ENCODE data around the gene COL16A1.

The COL16A1 gene

GRCh38 chr1:31624731-31625514 lies 78.9 kb downstream of the COL16A1 start:
- H2AFZ ChIP-seq, result no peak overlapping the region
- H3K36me3 ChIP-seq (ENCODE audit: control insufficient read depth, insufficient read depth, low read length), result no peaks in the 10 kb centered on the region
- no peak overlapping the region for H3K4me2 ChIP-seq (ENCODE audit: low read length)
- H3K9ac ChIP-seq, result no peak overlapping the region
- no peaks in the 10 kb centered on the region for H3K4me1 ChIP-seq
- no peaks in the 10 kb centered on the region for H3K9me3 ChIP-seq (ENCODE audit: control insufficient read depth, low read length)
- no peaks in the 10 kb centered on the region for H3K79me2 ChIP-seq
- no peak overlapping the region for H3K4me3 ChIP-seq (ENCODE audit: low read depth, low read length)
- TF ChIP-seq, protein P1, sequence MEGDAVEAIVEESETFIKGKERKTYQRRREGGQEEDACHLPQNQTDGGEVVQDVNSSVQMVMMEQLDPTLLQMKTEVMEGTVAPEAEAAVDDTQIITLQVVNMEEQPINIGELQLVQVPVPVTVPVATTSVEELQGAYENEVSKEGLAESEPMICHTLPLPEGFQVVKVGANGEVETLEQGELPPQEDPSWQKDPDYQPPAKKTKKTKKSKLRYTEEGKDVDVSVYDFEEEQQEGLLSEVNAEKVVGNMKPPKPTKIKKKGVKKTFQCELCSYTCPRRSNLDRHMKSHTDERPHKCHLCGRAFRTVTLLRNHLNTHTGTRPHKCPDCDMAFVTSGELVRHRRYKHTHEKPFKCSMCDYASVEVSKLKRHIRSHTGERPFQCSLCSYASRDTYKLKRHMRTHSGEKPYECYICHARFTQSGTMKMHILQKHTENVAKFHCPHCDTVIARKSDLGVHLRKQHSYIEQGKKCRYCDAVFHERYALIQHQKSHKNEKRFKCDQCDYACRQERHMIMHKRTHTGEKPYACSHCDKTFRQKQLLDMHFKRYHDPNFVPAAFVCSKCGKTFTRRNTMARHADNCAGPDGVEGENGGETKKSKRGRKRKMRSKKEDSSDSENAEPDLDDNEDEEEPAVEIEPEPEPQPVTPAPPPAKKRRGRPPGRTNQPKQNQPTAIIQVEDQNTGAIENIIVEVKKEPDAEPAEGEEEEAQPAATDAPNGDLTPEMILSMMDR (IDR thresholded peaks at IDR 0.05), result no peak
- H3K27ac ChIP-seq, result no peak overlapping the region
- H3K27me3 ChIP-seq (ENCODE audit: control insufficient read depth, insufficient read depth, low read length), result no peaks in the 10 kb centered on the region

DNA sequence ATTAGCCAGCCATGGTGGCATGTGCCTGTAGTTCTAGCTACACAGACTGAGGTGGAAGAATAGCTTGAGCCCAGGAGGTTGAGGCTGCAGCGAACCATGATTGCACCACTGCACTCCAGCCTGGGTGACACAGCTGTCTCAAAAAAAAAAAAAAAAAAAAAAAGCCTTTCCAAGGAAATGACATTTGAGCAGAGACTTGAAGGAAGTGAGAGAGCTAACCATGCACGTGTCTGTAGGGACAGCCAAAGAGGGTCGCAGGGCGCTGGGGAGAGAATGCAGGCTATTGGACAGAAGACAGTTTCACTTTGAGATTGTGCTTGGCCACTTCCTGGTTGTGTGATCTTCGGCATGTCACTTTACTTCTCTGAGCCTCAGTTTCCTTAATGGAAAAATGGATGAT lies 79.5 kb downstream of the COL16A1 start:
- H3K4me2 ChIP-seq (ENCODE audit: low read length), result no peak overlapping the region
- no peaks in the 10 kb centered on the region for H3K79me2 ChIP-seq
- H3K27ac ChIP-seq, result no peak overlapping the region
- H3K4me1 ChIP-seq, result no peaks in the 10 kb centered on the region
- no peak overlapping the region for H3K9ac ChIP-seq
- no peaks in the 10 kb centered on the region for H3K36me3 ChIP-seq (ENCODE audit: control insufficient read depth, insufficient read depth, low read length)
- TF ChIP-seq, protein P1 (IDR thresholded peaks at IDR 0.05), result no peak
- H2AFZ ChIP-seq, result no peak overlapping the region
- H3K4me3 ChIP-seq (ENCODE audit: low read depth, low read length), result no peak overlapping the region
- H3K9me3 ChIP-seq (ENCODE audit: control insufficient read depth, low read length), result no peaks in the 10 kb centered on the region
- no peaks in the 10 kb centered on the region for H3K27me3 ChIP-seq (ENCODE audit: control insufficient read depth, insufficient read depth, low read length)

GRCh38 chr1:31623365-31623764 lies 80.5 kb downstream of the COL16A1 start:
- H3K4me2 ChIP-seq (ENCODE audit: low read length), result no peak overlapping the region
- H3K36me3 ChIP-seq (ENCODE audit: control insufficient read depth, insufficient read depth, low read length), result no peaks in the 10 kb centered on the region
- no peaks in the 10 kb centered on the region for H3K4me1 ChIP-seq
- no peak overlapping the region for H3K4me3 ChIP-seq (ENCODE audit: low read depth, low read length)
- TF ChIP-seq, protein P1 (IDR thresholded peaks at IDR 0.05), result no peak
- H3K9ac ChIP-seq, result no peak overlapping the region
- H3K27me3 ChIP-seq (ENCODE audit: control insufficient read depth, insufficient read depth, low read length), result no peaks in the 10 kb centered on the region
- H3K79me2 ChIP-seq, result no peaks in the 10 kb centered on the region
- H3K27ac ChIP-seq, result no peak overlapping the region
- H3K9me3 ChIP-seq (ENCODE audit: control insufficient read depth, low read length), result no peaks in the 10 kb centered on the region
- H2AFZ ChIP-seq, result no peak overlapping the region

DNA sequence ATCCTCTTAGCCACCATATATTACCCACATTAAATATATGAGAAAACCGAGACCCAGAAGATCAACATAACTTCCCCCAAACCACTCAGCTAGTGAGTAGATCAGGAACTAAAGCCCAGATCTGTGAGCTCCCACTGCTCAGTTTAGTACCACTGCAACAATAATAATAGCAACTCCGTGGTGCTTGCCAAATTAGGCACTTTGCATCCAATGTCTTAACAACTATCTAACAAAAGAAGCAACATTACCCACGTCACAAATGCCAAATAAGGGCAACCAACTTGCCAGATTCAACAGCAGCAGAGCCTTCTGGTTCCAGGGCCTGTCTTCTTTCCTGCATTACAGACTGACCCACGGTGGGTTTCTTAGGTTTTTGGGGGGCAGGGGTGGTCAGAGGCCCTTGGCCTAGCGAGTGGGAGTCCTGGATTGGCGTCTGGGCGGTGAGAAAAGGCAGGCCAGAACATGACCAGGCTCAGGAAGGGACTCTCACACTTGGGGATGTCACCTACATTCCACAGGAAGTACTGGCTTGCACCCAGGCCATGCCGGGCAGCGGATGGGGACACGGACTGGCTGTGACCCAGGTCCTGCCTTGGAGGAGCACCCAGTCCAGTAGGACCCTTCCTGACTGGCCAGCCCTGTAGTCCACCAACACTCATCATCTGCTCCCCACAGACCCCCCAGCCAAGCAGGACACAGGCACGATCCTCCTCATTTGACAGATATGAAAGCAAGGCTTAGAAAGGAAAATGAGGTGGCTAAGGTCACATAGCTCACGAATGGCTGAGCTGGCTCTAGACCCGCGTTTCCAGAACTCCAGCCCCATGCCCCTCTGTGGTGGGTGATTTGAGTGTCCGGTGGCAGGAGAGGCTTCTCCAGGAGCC lies 81.7 kb downstream of the COL16A1 start:
- Histone ChIP-seq H3K27ac (no peak overlapping the region), H2AFZ (no peak overlapping the region), H3K36me3 (ENCODE audit: control insufficient read depth, insufficient read depth, low read length) (no peaks in the 10 kb centered on the region), H3K27me3 (ENCODE audit: control insufficient read depth, insufficient read depth, low read length) (no peaks in the 10 kb centered on the region), H3K9me3 (ENCODE audit: control insufficient read depth, low read length) (no peaks in the 10 kb centered on the region), H3K4me1 (no peaks in the 10 kb centered on the region), H3K79me2 (no peaks in the 10 kb centered on the region), H3K4me3 (ENCODE audit: low read depth, low read length) (no peak overlapping the region), H3K4me2 (ENCODE audit: low read length) (no peak overlapping the region), H3K9ac (no peak overlapping the region)
- TF ChIP-seq, protein P1 (IDR thresholded peaks at IDR 0.05), result no peak
